ENCODE results near the gene PCAT6. TPM values are rescaled to one million over a fixed set of nuclear protein-coding genes. Genes with fewer than 3 reads are reported as not detected.

Gene PCAT6
- total and polyA plus RNA-seq, 2 donors (not counting 3 experiments of a cell fraction or from before 2014, with no cell fraction given), result 1.7 to 2.4 TPM

GRCh38 chr1:202858331-202858730, 47.6 kb downstream of the PCAT6 start:
- Histone ChIP-seq H2AFZ (ENCODE audit: low read depth, low read length) (no peak overlapping the region), H3K4me2 (ENCODE audit: insufficient read depth, low read length) (no peak overlapping the region), H3K27me3 (ENCODE audit: control insufficient read depth in 2 of 2, insufficient read depth in 2 of 2, low read length in 2 of 2) (peaks cover 3% of the 10 kb centered on the region in 2 experiments), H3K4me1 (ENCODE audit: control insufficient read depth, extremely low read depth, insufficient read depth, low read length) (peaks cover 10% of the 10 kb centered on the region), H3K9me3 (replicated peaks; ENCODE audit: control insufficient read depth, insufficient read depth, low read length) (no peaks in the 10 kb centered on the region), H3K9me1 (replicated peaks; ENCODE audit: control insufficient read depth, extremely low read depth, insufficient read depth, low read length) (no peaks in the 10 kb centered on the region), H3K4me3 (replicated peaks in 1 of 3; ENCODE audit: insufficient read depth in 1 of 3, low read depth in 1 of 3, low read length in 3 of 3) (no peak overlapping the region), H3K36me3 (ENCODE audit: control insufficient read depth in 2 of 2, extremely low read depth in 1 of 2, insufficient read depth in 2 of 2, low read length in 2 of 2) (no peaks in the 10 kb centered on the region), H3K79me2 (ENCODE audit: control insufficient read depth, insufficient read depth, low read length) (no peaks in the 10 kb centered on the region), H3K27ac (ENCODE audit: insufficient read depth, low read depth, low read length) (no peak overlapping the region), H4K20me1 (replicated peaks; ENCODE audit: control insufficient read depth, extremely low read depth, insufficient read depth, low read length) (no peaks in the 10 kb centered on the region), H3K9ac (replicated peaks; ENCODE audit: extremely low read depth, insufficient read depth, low read length) (no peak overlapping the region)
- TF ChIP-seq POLR2AphosphoS5 (IDR thresholded peaks at IDR 0.05; ENCODE audit: insufficient read depth, low read depth, low read length), result peak; percentile 22
- TF ChIP-seq CTCF (IDR thresholded peaks at IDR 0.05; ENCODE audit: extremely low read depth in 1 of 2, insufficient read depth in 1 of 2, low read depth in 1 of 2, low read length in 2 of 2), result no peak
- no peak for TF ChIP-seq POLR2A (IDR thresholded peaks at IDR 0.05; ENCODE audit: low read depth, low read length)
- BruUV-seq (replicated peaks), result no TSS peak
- FAIRE-seq (peak; percentile 70), DNase-seq (ENCODE audit: low read depth, low spot score) (peak; percentile 53)
- dilution Hi-C loops (cut with MboI; ENCODE audit: extremely low pct_ligation_motif_present, low sequenced_read_pairs) (no loop called here), intact Hi-C loops (cut with micrococcal nuclease) (no loop called here)
- ChIA-PET POLR2A (no interaction called here), CTCF (interaction anchor here (1.3 kb wide), 1 partner anchor 19 kb away, joined by 3 read pairs; no protein-coding TSS in a partner anchor)

- peak; percentile 12 for FAIRE-seq
Measured at GRCh38 chr1:202858789-202859414, 48.1 kb downstream of the PCAT6 start.

More at GRCh38 chr1:202858789-202859414, 48.1 kb downstream of the PCAT6 start:
- CTCF ChIA-PET, result interaction anchor here (1.3 kb wide), 1 partner anchor 18 kb away, joined by 3 read pairs; no protein-coding TSS in a partner anchor
- POLR2A ChIA-PET, result no interaction called here
- Histone ChIP-seq H3K4me3 (replicated peaks in 1 of 3; ENCODE audit: insufficient read depth in 1 of 3, low read depth in 1 of 3, low read length in 3 of 3) (no peak overlapping the region), H2AFZ (ENCODE audit: low read depth, low read length) (no peak overlapping the region), H3K4me1 (ENCODE audit: control insufficient read depth, extremely low read depth, insufficient read depth, low read length) (peaks cover 10% of the 10 kb centered on the region), H3K4me2 (ENCODE audit: insufficient read depth, low read length) (no peak overlapping the region), H3K27me3 (ENCODE audit: control insufficient read depth in 2 of 2, insufficient read depth in 2 of 2, low read length in 2 of 2) (peaks cover 3% of the 10 kb centered on the region in 2 experiments), H4K20me1 (replicated peaks; ENCODE audit: control insufficient read depth, extremely low read depth, insufficient read depth, low read length) (no peaks in the 10 kb centered on the region), H3K27ac (ENCODE audit: insufficient read depth, low read depth, low read length) (no peak overlapping the region), H3K36me3 (ENCODE audit: control insufficient read depth in 2 of 2, extremely low read depth in 1 of 2, insufficient read depth in 2 of 2, low read length in 2 of 2) (no peaks in the 10 kb centered on the region), H3K9ac (replicated peaks; ENCODE audit: extremely low read depth, insufficient read depth, low read length) (no peak overlapping the region), H3K9me1 (replicated peaks; ENCODE audit: control insufficient read depth, extremely low read depth, insufficient read depth, low read length) (no peaks in the 10 kb centered on the region), H3K79me2 (ENCODE audit: control insufficient read depth, insufficient read depth, low read length) (no peaks in the 10 kb centered on the region), H3K9me3 (replicated peaks; ENCODE audit: control insufficient read depth, insufficient read depth, low read length) (no peaks in the 10 kb centered on the region)
- no TSS peak for BruUV-seq (replicated peaks)
- intact Hi-C loops (cut with micrococcal nuclease) (no loop called here), dilution Hi-C loops (cut with MboI; ENCODE audit: extremely low pct_ligation_motif_present, low sequenced_read_pairs) (no loop called here)
- DNase-seq (ENCODE audit: low read depth, low spot score), result no peak
- TF ChIP-seq JUN (IDR thresholded peaks at IDR 0.05; ENCODE audit: borderline replicate concordance, insufficient read depth, insufficient read length, low read depth), result no peak
- TF ChIP-seq FOS (IDR thresholded peaks at IDR 0.05; ENCODE audit: borderline replicate concordance, insufficient read depth, low read length), result no peak
- no peak for TF ChIP-seq GATA2 (IDR thresholded peaks at IDR 0.05; ENCODE audit: insufficient read depth, insufficient read length, low read depth, low read length)
- no peak for TF ChIP-seq MAX (IDR thresholded peaks at IDR 0.05; ENCODE audit: insufficient read depth, insufficient read length)
- no peak for TF ChIP-seq EZH2 (IDR thresholded peaks at IDR 0.05; ENCODE audit: borderline replicate concordance, low read depth, low read length, severe bottlenecking)
- TF ChIP-seq CTCF (IDR thresholded peaks at IDR 0.05; ENCODE audit: extremely low read depth in 1 of 2, insufficient read depth in 1 of 2, low read depth in 1 of 2, low read length in 2 of 2), result no peak
- no peak for TF ChIP-seq POLR2A (IDR thresholded peaks at IDR 0.05; ENCODE audit: low read depth, low read length)
- TF ChIP-seq POLR2AphosphoS5 (IDR thresholded peaks at IDR 0.05; ENCODE audit: insufficient read depth, low read depth, low read length), result no peak
- TF ChIP-seq MYC (IDR thresholded peaks at IDR 0.05; ENCODE audit: low read depth, low read length), result no peak
